ENCODE measurements around the gene NHLRC2.

- TF ChIP-seq CTCF (IDR thresholded peaks at IDR 0.05; ENCODE audit: low read length) (no peak), EZH2 (IDR thresholded peaks at IDR 0.05; ENCODE audit: borderline replicate concordance, low read length) (no peak)
Observed at GRCh38 chr10:113854761-113855588, 514 bp downstream of the NHLRC2 start.
